Left renal pelvis (tissue), 4 donors: ENCODE data around the gene CA5B. TPM values are rescaled to one million over a fixed set of nuclear protein-coding genes. Genes with fewer than 3 reads are reported as not detected.
"Not testable (repeated sequence)": the region's sequence is repeated elsewhere in the genome, so short reads cannot be mapped to it uniquely, and the experiment has no call there.

Experiments
- DNase-seq, 4 donors: peaks; one replicate each; pipeline ENCODE4 v3.0.0-alpha.2; 2013; ENCODE audit warnings: low read depth in 4 of 4, low spot score in 3 of 4
- polyA plus RNA-seq, 4 donors: library from polyadenylated mRNA; unstranded; fragments of 120-200 nt; gene quantifications; one replicate each; pipeline ENCODE4 v1.2.1, GENCODE V29; 2013; ENCODE audit not compliant: insufficient read length in 4 of 4

Gene CA5B
- polyA plus RNA-seq, 4 donors: 7.7 to 10.1 (median 9.1) TPM

DNA sequence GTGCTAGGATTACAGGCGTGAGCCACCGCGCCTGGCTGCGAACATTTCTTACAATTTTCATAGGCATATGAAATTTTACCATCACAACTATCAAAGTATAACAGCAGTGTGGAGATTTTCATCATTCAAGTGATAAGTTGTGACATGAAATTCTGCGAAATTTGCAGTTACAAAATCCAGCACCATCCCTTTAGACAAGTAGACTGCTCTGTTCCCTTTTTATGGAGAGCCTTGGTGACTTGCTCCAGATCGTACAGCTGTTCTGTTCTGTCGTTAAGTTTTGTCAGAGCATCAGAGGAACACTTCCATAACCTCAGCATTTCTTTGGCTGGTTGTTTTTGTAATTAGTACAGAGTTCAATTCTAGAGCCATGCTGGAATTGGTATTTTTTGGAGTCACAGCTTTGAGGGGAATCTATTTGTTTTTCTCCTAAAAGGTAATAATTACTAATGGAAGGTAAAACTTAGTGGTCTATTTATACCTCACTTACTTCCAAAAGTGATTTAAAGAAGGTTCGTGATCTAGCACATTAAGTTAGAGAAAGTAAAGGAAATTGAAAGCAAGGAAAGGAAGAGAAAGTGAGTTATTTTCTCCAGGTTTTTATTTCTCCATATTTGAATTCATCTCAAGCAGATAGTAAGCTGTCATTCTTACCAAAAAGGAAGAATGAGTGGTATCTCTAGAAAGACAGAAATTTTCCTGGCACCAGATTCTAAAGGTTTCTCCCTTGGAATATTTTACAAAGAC, 74.3 kb downstream of the CA5B start:
- no peak for DNase-seq

DNA sequence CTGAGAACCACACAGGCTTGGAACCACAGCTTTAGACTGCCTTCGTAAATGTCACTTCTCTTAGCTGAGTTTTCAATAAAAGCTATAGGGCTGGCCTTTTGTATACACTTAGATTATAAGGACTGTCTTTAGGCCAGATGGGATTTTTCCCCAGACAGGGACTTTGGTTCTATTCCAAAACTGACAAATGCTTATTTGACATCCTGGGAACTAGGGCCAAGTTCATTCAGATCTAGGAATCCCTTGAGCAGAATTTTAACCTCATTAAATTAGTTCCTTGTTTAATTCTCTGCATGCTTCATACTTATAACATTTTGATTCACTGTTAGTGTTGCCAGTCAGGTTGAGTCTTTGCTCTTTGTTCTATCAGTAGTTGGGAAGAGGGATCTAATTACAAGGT, 75.3 kb downstream of the CA5B start:
- DNase-seq: no peak

GRCh38 chrX:15814771-15815365, 76.8 kb downstream of the CA5B start:
- DNase-seq: no peak

DNA sequence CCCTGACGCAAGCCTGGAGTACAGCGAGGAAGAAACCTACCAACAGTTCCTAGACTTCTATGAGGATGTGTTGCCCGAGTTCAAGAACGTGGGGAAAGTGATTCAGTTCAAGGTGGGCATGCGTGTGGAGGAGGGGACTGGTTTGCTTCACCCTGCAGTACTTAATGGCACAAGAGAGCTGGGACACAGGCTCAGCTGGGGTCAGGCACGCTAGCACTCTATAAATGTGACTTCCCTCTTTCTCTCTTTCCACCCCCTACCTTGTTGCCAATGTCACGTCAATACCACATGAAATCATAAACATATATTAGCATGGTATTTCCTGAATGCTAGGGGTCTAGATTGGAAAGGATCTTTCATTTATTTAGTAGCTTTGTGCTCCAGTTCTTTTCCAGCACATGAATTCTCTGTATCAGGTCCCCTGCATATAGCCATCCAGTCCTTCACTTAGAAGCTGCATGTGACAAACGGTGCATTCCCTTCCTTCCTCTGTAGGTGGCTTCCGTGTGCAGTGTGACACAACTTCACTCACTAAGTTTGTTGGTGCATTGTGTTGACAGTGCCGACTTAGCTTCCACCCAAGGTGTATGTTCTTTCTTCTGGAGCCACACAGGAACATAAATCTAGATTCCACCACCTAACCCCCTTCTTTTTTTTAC, 77.8 kb downstream of the CA5B start:
- no peak for DNase-seq

GRCh38 chrX:15816438-15816809, 78.4 kb downstream of the CA5B start:
- no peak for DNase-seq

DNA sequence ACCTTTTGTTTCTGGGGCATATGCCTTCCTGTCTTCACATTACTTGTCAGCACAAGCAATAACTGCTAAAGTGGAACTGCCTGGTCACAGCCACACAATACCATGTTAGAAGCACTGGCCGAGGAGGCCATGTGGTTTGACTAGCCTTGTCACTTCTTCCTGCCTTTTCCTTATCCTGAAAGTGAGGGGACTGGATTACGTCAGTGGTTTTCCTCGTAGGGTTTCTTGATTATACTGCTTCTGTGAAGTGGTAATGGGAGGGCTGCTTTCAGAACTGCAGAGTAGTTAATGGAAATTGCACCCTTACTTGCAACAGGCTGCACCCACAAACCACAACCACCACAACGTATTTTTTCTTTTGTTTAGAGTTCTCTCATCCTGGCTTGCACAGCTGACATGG, 78.8 kb downstream of the CA5B start:
- DNase-seq: no peak

- DNase-seq: no peak
Measured at GRCh38 chrX:15820106-15821073, 82.3 kb downstream of the CA5B start.

DNA sequence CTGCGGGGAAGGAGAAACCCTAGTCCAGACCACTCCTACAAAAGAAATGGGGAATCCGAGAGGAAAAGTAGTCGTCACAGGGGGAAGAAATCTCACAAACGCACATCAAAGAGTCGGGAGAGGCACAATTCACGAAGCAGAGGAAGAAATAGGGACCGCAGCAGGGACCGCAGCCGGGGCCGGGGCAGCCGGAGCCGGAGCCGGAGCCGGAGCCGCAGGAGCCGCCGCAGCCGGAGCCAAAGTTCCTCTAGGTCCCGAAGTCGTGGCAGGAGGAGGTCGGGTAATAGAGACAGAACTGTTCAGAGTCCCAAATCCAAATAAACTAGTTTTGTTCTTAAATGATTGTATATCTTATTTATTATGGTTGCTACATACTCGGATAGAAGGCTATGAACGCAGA, 84.9 kb downstream of the CA5B start:
- DNase-seq: no peak

DNA sequence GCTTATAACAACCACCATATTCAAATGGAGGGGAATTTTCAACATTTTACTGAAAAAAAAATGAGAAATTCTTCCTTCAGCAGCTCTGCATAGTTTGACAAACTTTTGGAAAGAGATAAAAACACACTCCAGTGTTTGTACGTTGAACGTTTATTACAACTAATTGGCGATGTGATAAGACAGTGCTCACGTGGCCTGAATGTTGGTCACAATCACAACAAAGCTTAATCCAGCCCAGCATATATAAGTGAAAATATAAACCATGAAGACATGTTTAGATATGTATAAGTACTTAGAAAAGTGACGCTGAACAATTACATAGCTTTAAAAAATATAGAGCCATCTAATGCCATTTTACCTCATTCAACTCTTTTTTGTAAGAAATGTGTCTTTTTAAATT, 87.9 kb downstream of the CA5B start:
- DNase-seq: no peak

DNA sequence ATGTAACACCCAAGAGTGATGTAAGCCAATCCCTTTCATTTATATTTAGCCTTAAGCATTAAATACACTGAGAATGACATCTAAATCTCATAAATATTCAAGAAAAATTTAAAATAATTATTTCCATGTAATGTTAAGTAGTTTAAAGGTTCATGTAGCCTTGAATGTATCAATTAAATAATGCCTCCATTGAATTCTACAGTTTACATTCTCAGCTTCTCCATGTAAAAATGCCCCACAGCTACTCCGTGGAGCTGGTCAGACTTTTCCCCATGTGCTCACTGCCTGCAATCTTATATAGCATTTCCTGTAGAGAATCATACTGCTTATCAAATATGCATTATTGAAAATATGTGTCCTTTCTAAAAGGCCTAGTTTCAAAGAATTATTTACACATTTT, 91.1 kb downstream of the CA5B start:
- no peak for DNase-seq

- not testable (repeated sequence) for DNase-seq
Measured at GRCh38 chrX:15831347-15831746, 93.3 kb downstream of the CA5B start.

GRCh38 chrX:15834053-15834452, 96.0 kb downstream of the CA5B start:
- DNase-seq: no peak

GRCh38 chrX:15834827-15835595, 96.9 kb downstream of the CA5B start:
- no peak for DNase-seq

Other genes starting within 250 kb of the CA5B start
- gene PIR, start 244.9 kb upstream of the CA5B start, polyA plus RNA-seq: 1 to 10 TPM; 3.9 to 6.6 (median 5.1) TPM
- under 1 TPM; 0.27 to 0.75 (median 0.49) TPM for gene BMX, start 237.5 kb upstream of the CA5B start, polyA plus RNA-seq
- 10 to 100 TPM in 3 of 4 donors, under 1 TPM in 1; 0.75 to 54.9 (median 38.6) TPM for gene ACE2, start 137.3 kb upstream of the CA5B start, polyA plus RNA-seq
- 10 to 100 TPM in 3 of 4 donors, under 1 TPM in 1; 0.81 to 22.2 (median 19.3) TPM for gene CLTRN, start 73.5 kb upstream of the CA5B start, polyA plus RNA-seq
- 10 to 100 TPM; 13.4 to 15.5 (median 14.1) TPM for gene ZRSR2, start 52.2 kb downstream of the CA5B start, polyA plus RNA-seq
- 10 to 100 TPM; 38.3 to 72.8 (median 51.4) TPM for gene AP1S2, start 116.5 kb downstream of the CA5B start, polyA plus RNA-seq